ENCODE measurements around the gene ANXA1. TPM values are rescaled to one million over a fixed set of nuclear protein-coding genes. Genes with fewer than 3 reads are reported as not detected.

Gene ANXA1
- total RNA-seq, 1 donor from 2014 or later: 1.1 TPM

DNA sequence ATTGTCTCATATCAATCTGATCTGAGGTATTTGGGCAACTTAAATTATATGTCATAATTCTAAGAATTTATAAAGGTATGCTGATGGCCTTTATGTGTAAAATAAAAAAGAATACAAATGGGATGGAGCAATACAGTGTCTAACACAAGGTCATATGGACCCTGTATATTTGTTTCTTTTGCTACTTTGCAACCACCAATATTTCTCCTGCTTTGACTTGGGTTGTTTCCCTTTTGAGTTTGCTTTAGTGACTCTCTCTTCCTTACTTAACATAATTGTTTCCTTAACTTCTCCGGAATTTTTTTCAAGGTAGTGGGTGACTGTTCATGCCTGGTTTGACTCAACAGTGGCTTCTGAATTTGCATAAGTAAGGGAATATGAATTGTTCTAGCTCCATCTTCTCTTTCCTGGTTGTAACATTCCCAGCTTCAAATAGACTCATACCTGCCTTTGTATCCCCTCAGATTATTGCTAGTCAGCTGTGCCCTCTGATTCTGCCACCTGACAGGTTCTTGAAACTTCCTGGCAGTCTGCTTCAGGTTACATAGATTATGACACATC, 30.2 kb upstream of the ANXA1 start:
- DNase-seq (ENCODE audit: low spot score, unreplicated experiment): no peak
- TF ChIP-seq, protein P1, sequence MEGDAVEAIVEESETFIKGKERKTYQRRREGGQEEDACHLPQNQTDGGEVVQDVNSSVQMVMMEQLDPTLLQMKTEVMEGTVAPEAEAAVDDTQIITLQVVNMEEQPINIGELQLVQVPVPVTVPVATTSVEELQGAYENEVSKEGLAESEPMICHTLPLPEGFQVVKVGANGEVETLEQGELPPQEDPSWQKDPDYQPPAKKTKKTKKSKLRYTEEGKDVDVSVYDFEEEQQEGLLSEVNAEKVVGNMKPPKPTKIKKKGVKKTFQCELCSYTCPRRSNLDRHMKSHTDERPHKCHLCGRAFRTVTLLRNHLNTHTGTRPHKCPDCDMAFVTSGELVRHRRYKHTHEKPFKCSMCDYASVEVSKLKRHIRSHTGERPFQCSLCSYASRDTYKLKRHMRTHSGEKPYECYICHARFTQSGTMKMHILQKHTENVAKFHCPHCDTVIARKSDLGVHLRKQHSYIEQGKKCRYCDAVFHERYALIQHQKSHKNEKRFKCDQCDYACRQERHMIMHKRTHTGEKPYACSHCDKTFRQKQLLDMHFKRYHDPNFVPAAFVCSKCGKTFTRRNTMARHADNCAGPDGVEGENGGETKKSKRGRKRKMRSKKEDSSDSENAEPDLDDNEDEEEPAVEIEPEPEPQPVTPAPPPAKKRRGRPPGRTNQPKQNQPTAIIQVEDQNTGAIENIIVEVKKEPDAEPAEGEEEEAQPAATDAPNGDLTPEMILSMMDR (IDR thresholded peaks at IDR 0.05; ENCODE audit: unreplicated experiment): no peak
- Mint-ChIP-seq H3K9me3 (ENCODE audit: low read depth) (peaks cover 3% of the 10 kb centered on the region), H3K4me1 (ENCODE audit: low read depth) (no peaks in the 10 kb centered on the region), H3K36me3 (ENCODE audit: insufficient read depth) (no peaks in the 10 kb centered on the region), H3K4me3 (ENCODE audit: low read depth) (no peak overlapping the region), H3K27me3 (peaks cover 51% of the 10 kb centered on the region), H3K27ac (no peak overlapping the region)

DNA sequence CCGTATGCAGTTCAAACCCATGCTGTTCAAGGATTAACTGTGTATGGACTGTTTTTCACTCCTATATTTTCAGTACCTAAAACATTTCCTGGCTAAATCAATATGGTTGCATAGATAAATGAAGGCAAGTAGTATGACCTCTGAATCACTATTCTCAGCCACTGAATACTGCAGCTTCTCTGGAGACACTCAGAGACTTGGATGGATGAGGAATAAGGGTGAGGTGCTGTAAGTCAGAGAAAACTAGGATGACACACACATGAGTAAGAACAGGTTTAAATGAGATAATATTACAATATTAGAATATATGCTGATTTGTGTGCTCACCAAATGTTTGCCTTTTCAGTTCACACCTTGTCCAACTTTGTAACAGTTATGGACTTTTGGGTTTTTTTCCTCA, 26.0 kb upstream of the ANXA1 start:
- Mint-ChIP-seq H3K9me3 (ENCODE audit: low read depth) (peaks cover 3% of the 10 kb centered on the region), H3K27me3 (peaks cover 54% of the 10 kb centered on the region), H3K27ac (no peak overlapping the region), H3K4me1 (ENCODE audit: low read depth) (no peaks in the 10 kb centered on the region), H3K4me3 (ENCODE audit: low read depth) (no peak overlapping the region), H3K36me3 (ENCODE audit: insufficient read depth) (no peaks in the 10 kb centered on the region)
- DNase-seq (ENCODE audit: low spot score, unreplicated experiment): no peak
- TF ChIP-seq, protein P1 (IDR thresholded peaks at IDR 0.05; ENCODE audit: unreplicated experiment): no peak

DNA sequence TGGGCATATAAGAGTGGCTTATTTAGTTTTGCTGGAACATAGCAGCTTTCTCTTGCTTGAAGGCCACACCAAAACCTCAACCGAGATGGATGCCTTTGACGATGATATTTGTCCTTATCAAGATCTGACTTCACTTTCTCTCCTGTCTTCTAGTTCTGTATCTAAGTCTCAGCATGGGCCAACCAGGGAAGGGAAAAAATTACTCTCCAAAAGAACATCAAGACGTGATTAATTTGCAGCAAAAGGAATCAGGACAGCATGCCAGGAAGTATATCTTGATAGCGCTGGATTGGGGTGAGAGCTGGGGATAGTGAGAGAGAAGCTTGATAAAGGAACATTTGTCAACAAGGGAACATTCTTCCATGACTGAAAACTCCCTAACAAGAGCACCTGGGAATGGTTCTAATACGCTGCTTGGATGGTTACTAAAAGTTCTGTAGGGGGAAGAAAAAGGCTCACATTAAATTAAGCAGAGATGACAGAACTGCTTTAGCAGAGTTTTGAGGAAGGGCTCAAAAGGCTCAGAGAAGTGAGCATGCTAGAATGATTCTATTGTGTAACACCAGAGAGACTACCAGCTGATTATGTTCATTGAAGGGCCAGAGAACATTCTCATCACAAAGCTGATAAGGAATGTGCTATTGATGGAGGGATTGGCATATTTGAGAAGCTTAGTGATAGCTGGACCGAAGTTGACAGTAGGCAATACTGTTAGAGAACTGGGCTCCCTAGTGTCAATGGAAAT, 21.6 kb upstream of the ANXA1 start:
- TF ChIP-seq, protein P1 (IDR thresholded peaks at IDR 0.05; ENCODE audit: unreplicated experiment): no peak
- Mint-ChIP-seq H3K4me1 (ENCODE audit: low read depth) (no peaks in the 10 kb centered on the region), H3K27ac (no peak overlapping the region), H3K27me3 (peaks cover 56% of the 10 kb centered on the region), H3K9me3 (ENCODE audit: low read depth) (no peaks in the 10 kb centered on the region), H3K4me3 (ENCODE audit: low read depth) (no peak overlapping the region), H3K36me3 (ENCODE audit: insufficient read depth) (no peaks in the 10 kb centered on the region)
- DNase-seq (ENCODE audit: low spot score, unreplicated experiment): no peak

DNA sequence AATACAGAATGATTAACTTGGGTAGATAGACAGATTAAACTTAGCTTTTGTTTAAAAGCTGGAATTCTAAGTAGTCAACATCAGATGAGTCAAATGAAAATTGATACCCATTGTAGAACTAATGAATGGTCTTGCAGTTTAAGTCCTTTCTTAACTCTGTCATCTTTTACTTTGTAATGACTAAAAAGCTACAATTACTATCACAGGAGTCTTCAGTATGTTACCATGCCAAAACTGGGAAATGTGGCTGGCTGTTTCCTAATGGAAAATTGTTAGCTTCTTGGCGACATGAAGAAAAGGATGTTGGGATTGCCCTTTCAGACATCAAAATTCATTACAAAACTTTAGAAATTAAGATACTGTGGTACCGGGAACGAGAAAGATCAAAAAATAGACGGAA, 20.2 kb upstream of the ANXA1 start:
- no peaks in the 10 kb centered on the region for H3K36me3 Mint-ChIP-seq (ENCODE audit: insufficient read depth)
- peaks cover 64% of the 10 kb centered on the region for H3K27me3 Mint-ChIP-seq
- H3K4me3 Mint-ChIP-seq (ENCODE audit: low read depth): no peak overlapping the region
- DNase-seq (ENCODE audit: low spot score, unreplicated experiment): no peak
- H3K4me1 Mint-ChIP-seq (ENCODE audit: low read depth): no peaks in the 10 kb centered on the region
- H3K9me3 Mint-ChIP-seq (ENCODE audit: low read depth): no peaks in the 10 kb centered on the region
- no peak overlapping the region for H3K27ac Mint-ChIP-seq
- TF ChIP-seq, protein P1 (IDR thresholded peaks at IDR 0.05; ENCODE audit: unreplicated experiment): no peak

DNA sequence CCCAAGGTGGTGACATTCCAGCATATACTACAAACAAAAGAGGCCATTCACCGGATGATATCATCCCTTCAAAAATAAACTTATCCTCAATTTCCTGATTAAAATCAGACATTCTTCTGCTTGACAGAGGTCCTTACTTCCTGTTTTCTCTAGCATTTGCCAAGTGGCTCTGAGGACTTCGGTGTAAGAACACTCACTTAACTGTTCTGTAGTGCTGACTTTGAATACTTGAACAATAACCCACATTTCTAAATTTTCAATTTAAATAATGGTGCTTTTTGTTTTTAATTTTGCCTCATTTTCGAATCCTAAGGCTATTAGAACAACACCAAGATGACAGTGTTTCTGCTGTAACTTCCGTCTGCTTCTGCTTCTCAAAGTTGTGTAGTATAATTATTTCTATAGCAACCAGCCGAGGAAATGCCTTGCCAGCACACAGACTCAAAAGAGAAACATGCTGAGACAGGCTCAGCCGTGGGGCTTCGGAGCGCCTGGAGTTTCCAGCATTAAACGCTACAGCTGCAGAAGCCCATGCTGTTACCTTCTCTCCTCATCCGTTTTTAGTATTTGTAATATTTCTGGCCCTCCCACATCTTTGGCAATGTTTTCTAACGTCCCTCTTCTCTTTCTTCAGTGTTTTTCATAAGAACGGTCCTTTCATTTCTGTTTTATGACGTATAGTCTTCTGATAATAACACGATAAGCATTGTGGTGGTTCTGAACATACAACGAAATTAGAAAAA, 19.5 kb upstream of the ANXA1 start:
- H3K27me3 Mint-ChIP-seq: peaks cover 68% of the 10 kb centered on the region
- no peaks in the 10 kb centered on the region for H3K9me3 Mint-ChIP-seq (ENCODE audit: low read depth)
- TF ChIP-seq, protein P1 (IDR thresholded peaks at IDR 0.05; ENCODE audit: unreplicated experiment): no peak
- no peaks in the 10 kb centered on the region for H3K36me3 Mint-ChIP-seq (ENCODE audit: insufficient read depth)
- H3K4me1 Mint-ChIP-seq (ENCODE audit: low read depth): peaks cover 3% of the 10 kb centered on the region
- no peak overlapping the region for H3K27ac Mint-ChIP-seq
- no peak overlapping the region for H3K4me3 Mint-ChIP-seq (ENCODE audit: low read depth)
- no peak for DNase-seq (ENCODE audit: low spot score, unreplicated experiment)
